Stomach (tissue), 4 donors: ENCODE data around the gene DOCK9.

Source experiments
- POLR2A ChIP-seq, 4 donors: fragments of 450-650 bp; IDR thresholded peaks; one replicate each; pipeline ENCODE4 v1.6.1; 2016; ENCODE audit warnings: antibody characterized with exemption in 4 of 4, control low read depth in 2 of 4, mild to moderate bottlenecking in 1 of 4, moderate library complexity in 1 of 4
- POLR2AphosphoS5 ChIP-seq, 3 donors: sonication (generic); formaldehyde crosslinking; IDR thresholded peaks; one replicate each; pipeline ENCODE4 v1.6.1; 2016; ENCODE audit warnings: antibody characterized with exemption in 3 of 3
- TF ChIP-seq, protein P1 (sequence below), 7 experiments: fragments of 450-650 bp in 4 of 7; fragments of 200-600 bp in 3 of 7; sonication (generic) in 3 of 7; IDR thresholded peaks; one replicate each; pipeline ENCODE4 v1.5.1; 2016 to 2019; ENCODE audit warnings: antibody characterized with exemption in 7 of 7, control low read depth in 2 of 7, mild to moderate bottlenecking in 1 of 7

DNA sequence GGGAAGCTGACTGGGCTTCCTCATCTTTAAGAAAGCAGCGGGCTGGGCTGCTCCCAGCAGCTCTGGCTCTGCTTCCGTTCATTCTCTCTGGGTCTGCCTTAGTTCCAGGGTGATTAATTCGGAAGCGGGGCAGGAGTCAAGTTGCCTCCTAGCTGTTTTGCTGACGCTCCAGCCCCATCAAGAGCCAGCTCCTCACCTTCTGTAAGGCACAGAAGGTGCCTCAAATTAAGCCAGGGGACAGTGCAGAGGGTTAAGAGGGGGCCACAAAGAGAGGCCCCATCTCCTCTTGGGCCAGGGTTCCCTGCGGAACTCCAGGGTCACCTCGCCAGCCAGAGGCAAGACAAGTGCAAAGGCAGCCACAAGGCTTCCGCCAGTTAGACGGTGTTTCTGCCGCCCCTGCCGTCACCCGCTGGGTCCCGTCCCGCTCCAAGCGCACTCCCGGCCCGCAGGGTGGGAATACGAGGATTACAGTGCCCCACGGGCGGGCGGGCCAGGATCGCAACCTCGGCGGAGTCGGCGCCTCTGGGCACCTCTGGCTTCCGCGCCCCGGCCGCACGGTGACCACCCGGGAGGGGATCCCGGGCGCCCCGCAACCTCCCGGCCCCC is 225.9 kb downstream of the DOCK9 start:
- TF ChIP-seq, protein P1, sequence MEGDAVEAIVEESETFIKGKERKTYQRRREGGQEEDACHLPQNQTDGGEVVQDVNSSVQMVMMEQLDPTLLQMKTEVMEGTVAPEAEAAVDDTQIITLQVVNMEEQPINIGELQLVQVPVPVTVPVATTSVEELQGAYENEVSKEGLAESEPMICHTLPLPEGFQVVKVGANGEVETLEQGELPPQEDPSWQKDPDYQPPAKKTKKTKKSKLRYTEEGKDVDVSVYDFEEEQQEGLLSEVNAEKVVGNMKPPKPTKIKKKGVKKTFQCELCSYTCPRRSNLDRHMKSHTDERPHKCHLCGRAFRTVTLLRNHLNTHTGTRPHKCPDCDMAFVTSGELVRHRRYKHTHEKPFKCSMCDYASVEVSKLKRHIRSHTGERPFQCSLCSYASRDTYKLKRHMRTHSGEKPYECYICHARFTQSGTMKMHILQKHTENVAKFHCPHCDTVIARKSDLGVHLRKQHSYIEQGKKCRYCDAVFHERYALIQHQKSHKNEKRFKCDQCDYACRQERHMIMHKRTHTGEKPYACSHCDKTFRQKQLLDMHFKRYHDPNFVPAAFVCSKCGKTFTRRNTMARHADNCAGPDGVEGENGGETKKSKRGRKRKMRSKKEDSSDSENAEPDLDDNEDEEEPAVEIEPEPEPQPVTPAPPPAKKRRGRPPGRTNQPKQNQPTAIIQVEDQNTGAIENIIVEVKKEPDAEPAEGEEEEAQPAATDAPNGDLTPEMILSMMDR (IDR thresholded peaks at IDR 0.05) = no peak
- TF ChIP-seq POLR2AphosphoS5 (IDR thresholded peaks at IDR 0.05) (no peak), POLR2A (IDR thresholded peaks at IDR 0.05) (no peak)
